Stimulated activated CD8-positive, alpha-beta memory T cell treated with anti-CD3 and anti-CD28 coated beads, Interleukin-4, amount 100 ng/mL, for 4 hours (primary cell): Measurements from ENCODE around the gene ALG1L2.
"Not testable (repeated sequence)": the region's sequence is repeated elsewhere in the genome, so short reads cannot be mapped to it uniquely, and the experiment has no call there.

ENCODE experiments used
- DNase-seq, 2 donors: peaks; one replicate each; pipeline ENCODE4 v3.0.0-alpha.2; 2020; ENCODE audit warnings: low read depth in 2 of 2, low spot score in 1 of 2

The ALG1L2 gene, protein sequence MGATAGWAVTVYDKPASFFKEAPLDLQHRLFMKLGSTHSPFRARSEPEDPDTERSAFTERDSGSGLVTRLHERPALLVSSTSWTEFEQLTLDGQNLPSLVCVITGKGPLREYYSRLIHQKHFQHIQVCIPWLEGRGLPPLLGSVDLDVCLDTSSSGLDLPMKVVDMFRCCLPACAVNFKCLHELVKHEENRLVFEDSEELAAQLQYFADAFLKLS

GRCh38 chr3:130081351-130081881, at the start of gene ALG1L2:
ALG1L2 (plus strand) TSS chr3:130081831; CDS start chr3:130082017, 186 bp downstream.
- no peak for DNase-seq

DNA sequence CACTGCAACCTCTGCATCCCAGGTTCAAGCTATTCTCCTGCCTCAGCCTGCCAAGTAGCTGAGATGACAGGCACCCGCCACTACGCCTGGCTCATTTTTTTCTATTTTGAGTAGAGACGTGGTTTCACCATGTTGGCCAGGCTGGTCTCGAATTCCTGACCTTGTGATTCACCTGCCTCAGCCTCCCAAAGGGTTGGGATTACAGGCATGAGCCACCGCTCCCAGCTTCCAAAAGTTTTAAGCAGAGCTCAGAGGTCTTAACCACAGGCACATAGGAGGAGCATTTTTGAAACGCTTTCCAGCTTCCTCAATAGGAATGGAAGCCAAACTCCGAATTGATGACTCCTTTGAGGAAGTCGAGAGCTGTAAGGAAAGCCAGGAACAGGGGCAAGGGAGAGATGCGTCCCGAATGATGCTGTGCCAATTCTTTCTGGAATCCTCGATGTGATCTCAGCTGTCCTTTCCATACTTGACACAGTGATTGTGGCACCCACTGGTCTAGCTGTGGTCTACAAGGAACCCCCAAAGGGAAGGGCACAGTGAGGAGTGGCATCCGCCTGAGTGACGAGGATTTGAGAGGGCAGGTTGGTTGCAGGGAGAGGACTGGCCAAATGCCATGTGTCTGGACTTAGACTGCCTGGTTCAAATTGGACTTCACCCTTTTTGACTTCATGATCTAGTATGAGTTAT, 44.4 kb upstream of the ALG1L2 start:
- DNase-seq, result not testable (repeated sequence)

GRCh38 chr3:130042736-130043135, 38.9 kb upstream of the ALG1L2 start:
- not testable (repeated sequence) for DNase-seq

- not testable (repeated sequence) for DNase-seq
Observed at GRCh38 chr3:130043658-130044057, 38.0 kb upstream of the ALG1L2 start.

GRCh38 chr3:130044370-130044769, 37.3 kb upstream of the ALG1L2 start:
- no peak for DNase-seq

DNA sequence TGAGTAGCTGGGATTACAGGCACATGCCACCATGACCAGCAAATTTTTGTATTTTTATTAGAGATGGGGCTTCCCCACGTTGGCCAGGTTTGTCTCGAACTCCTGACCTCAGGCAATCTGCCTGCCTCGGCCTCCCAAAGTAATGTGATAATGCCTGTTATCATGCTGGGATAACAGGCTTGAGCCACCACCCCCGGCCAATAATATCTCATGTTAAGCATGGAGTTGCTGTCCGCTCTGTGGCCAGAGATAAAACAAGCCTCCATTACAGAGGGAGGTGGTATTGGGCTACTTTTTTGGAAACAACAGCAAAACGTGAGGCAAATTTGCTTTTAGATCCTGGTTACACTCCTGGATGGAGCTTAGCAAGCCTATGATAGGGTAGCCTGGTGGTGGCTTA, 32.9 kb upstream of the ALG1L2 start:
- no peak for DNase-seq

GRCh38 chr3:130052366-130052765, 29.3 kb upstream of the ALG1L2 start:
- DNase-seq, result not testable (repeated sequence)

- DNase-seq, result not testable (repeated sequence)
Observed at GRCh38 chr3:130052965-130053364, 28.7 kb upstream of the ALG1L2 start.

- not testable (repeated sequence) for DNase-seq
Observed at GRCh38 chr3:130057536-130058266, 23.9 kb upstream of the ALG1L2 start.

GRCh38 chr3:130058267-130058657, 23.4 kb upstream of the ALG1L2 start:
- DNase-seq, result not testable (repeated sequence)

GRCh38 chr3:130058716-130059115, 22.9 kb upstream of the ALG1L2 start:
- not testable (repeated sequence) for DNase-seq

GRCh38 chr3:130059162-130059561, 22.5 kb upstream of the ALG1L2 start:
- DNase-seq, result not testable (repeated sequence)

GRCh38 chr3:130073582-130073981, 8.0 kb upstream of the ALG1L2 start:
- no peak for DNase-seq

DNA sequence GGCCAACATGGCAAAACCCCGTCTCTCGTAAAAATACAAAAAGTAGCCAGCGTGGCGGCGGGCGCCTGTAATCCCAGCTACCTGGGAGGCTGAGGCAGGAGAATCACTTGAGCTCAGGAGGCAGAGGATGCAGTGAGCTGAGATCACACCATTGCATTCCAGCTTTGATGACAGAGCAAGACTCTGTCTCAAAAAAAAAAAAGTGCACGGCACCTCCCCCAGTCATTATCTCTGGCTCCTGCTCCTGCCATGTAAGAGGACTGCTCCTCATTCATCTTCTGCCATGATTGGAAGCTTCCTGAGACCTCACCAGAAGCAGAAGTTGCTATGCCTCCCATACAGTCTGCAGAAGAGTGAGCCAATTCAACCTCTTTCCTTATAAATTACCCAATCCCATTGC, 4.0 kb upstream of the ALG1L2 start:
- no peak for DNase-seq

DNA sequence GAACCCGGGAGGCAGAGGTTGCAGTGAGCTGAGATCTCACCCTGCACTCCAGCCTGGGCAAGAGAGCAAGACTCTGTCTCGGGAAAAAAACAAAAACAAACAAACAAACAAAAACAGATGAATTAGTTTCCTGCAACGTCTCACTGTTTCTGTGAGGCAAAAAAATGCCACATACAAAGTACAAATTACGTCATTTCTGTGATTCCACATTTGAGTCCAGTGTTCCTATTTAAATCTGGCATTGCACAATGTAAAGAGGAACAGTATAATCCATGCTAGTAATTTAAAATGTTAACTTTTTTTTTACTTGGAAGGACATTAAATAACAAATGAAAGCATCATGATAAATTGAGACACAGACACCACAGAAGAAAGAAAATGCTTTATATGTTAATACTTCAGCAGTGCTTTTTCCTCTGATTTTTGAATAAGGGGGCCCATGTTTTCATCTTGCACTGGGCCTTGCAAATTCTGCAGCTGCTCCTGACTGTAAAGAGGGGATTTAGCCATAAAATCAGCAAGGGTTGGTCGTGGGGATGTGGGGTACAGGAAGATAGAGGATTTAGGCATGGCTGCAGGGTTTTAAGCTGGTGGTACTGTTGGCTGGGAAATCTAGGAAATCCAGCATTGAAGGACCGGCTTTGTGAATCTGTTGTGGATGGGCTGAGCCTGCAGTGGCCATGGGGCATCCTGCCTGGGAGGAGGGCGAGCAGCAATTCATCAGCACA, 1.9 kb downstream of the ALG1L2 start:
- DNase-seq, result not testable (repeated sequence)

- DNase-seq, result no peak
Observed at GRCh38 chr3:130084436-130084980, 2.9 kb downstream of the ALG1L2 start.

DNA sequence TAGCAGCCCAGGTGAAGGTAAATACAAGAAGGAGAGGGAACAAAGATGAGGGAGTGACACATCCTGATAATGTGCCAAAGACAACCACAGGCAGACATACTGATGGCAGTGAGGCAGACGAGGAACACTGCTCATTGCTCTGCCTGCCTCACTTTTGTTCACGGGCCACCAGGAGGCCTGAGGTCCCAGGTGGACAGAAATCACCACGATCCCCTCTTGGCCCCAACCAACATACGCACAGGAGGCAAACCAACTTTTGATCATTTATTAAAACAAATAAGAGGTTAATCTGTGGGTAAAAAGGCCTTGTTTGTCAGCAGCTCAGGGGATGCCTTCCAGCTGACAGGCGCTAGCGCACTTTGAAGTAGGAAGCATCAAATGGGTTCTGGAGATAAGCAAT, 4.2 kb downstream of the ALG1L2 start:
- no peak for DNase-seq

- not testable (repeated sequence) for DNase-seq
Observed at GRCh38 chr3:130086628-130087027, 5.0 kb downstream of the ALG1L2 start.

DNA sequence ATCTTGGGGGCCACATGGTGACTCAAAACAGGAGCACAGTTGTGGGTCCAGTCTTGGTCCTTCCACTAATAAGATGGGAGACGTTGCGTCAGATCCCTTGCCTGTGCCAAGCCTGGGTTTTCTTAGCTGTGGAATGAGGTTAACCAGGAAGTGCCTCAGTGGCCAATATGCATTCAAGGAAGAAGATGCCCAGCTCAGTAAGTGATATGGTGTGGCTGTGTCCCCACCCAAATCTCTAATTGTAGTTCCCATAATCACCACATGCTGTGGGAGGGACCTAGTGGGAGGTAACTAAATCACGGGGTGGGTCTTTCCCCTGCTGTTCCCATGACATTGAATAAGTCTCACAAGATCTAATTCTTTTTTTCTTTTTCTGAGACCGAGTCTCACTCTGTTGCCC, 6.4 kb downstream of the ALG1L2 start:
- DNase-seq, result no peak

DNA sequence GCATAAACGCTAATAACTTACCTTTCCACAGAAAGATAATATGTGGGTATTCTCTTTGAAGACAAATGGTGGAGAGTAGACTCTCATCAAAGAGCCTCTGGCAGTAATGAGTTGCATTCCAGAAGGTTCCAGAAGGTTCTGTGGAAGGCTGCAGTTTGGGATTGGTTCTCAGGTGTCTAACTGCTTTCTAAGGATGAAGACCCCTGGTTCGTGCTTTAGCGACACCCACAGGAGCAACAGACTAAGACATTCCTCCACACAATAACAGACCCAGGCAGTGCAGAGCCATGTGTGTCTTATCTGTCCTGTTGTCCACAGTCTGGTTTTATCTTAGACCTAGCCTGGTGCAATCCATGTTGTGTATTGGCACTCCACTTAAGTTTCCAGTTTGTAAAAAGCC, 9.1 kb downstream of the ALG1L2 start:
- not testable (repeated sequence) for DNase-seq

DNA sequence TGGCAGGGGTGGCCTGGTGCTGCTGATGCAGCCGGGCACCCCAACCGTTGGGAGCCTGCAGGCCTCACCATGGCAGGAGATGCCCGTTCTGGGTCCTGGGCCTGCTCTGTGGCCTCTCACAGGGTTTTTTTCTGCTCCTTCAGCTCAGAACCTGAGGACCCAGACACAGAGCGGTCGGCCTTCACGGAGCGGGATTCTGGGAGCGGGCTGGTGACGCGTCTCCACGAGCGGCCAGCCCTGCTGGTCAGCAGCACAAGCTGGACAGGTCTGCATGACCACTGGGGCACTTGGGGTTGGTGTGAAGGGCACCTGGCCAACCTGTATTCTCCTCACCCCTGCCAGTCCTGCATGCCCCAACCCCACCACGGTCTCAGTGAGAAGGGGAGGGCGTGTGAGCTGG, 10.3 kb downstream of the ALG1L2 start:
- DNase-seq, result no peak
